NCI-H1694 treated with DMSO at 0.1 percent for 48 hours (cell line): ENCODE results near the gene C4B.
"Not testable (repeated sequence)": the region's sequence is repeated elsewhere in the genome, so short reads cannot be mapped to it uniquely, and the experiment has no call there.

Experiments
- DNase-seq: peaks from one replicate; lab custom pipeline; 2025; lab: John Stamatoyannopoulos, UW

C4B gene

DNA sequence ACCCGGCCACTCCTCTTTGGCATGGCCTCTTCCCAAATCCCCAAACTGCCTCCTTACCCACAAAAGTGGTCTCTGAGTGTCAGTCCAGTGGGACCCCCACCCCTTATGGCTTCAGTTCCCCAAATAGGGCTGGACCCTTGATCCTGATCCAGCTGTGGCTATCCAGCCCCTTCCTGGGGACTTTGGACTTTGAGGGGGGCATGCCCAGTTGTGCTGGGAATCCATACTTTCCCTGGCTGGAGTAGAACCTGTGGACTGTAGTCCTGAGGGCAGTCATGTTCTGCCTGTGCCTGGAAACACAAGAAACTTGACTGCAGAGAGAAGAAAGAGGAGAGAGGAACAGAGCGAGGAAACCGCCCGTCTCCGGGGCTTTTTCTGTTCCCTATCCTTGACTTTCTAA lies 22.5 kb downstream of the C4B start:
- not testable (repeated sequence) for DNase-seq

DNA sequence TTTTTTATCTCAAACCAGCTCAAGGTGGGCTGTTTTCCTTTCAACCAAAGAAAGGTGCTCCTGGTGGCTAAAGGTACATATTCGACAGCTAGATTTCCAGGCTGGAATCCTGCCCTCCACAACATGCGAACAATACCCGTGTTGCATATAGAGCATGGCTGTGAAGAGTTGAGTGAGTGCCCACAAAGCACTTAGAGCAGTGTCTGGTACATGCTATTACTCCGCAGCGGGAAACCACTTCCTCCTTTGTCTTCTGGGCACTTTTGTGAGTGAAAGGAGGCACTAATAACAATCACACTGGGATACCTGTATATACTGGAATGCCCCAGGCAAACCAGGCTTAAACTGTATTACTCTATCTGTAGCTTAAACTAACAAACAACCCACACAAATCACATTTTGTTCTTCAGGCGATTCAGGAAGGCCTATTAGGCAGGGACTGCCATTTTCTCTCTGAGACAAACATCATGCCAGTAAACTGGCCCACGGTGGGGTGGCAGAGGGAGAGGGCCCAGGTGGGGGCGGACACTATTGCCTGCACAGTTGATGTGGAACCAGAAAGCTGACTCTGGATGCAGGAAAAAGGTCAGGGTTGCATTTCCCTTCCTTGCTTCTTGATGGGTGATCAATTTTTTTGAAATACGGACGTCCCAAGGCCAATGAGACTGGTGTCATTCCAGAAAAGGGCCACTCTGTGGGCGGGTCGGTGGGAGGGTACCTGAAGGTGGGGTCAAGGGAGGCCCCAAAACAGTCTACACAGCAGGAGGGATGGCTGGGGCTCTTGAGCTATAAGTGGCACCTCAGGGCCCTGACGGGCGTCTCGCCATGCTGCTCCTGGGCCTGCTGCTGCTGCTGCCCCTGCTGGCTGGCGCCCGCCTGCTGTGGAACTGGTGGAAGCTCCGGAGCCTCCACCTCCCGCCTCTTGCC lies 23.3 kb downstream of the C4B start, which contains the start of gene CYP21A2:
TSS of gene CYP21A2 (plus strand) at position 818 of the 927 bp plus-strand sequence. CDS start at position 826, 8 bp downstream.
- not testable (repeated sequence) for DNase-seq

DNA sequence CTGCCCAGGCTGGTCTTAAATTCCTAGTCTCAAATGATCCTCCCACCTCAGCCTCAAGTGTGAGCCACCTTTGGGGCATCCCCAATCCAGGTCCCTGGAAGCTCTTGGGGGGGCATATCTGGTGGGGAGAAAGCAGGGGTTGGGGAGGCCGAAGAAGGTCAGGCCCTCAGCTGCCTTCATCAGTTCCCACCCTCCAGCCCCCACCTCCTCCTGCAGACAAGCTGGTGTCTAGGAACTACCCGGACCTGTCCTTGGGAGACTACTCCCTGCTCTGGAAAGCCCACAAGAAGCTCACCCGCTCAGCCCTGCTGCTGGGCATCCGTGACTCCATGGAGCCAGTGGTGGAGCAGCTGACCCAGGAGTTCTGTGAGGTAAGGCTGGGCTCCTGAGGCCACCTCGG lies 24.3 kb downstream of the C4B start:
- not testable (repeated sequence) for DNase-seq

DNA sequence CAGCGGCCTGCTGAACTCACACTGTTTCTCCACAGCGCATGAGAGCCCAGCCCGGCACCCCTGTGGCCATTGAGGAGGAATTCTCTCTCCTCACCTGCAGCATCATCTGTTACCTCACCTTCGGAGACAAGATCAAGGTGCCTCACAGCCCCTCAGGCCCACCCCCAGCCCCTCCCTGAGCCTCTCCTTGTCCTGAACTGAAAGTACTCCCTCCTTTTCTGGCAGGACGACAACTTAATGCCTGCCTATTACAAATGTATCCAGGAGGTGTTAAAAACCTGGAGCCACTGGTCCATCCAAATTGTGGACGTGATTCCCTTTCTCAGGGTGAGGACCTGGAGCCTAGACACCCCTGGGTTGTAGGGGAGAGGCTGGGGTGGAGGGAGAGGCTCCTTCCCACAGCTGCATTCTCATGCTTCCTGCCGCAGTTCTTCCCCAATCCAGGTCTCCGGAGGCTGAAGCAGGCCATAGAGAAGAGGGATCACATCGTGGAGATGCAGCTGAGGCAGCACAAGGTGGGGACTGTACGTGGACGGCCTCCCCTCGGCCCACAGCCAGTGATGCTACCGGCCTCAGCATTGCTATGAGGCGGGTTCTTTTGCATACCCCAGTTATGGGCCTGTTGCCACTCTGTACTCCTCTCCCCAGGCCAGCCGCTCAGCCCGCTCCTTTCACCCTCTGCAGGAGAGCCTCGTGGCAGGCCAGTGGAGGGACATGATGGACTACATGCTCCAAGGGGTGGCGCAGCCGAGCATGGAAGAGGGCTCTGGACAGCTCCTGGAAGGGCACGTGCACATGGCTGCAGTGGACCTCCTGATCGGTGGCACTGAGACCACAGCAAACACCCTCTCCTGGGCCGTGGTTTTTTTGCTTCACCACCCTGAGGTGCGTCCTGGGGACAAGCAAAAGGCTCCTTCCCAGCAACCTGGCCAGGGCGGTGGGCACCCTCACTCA lies 25.0 kb downstream of the C4B start:
- not testable (repeated sequence) for DNase-seq

DNA sequence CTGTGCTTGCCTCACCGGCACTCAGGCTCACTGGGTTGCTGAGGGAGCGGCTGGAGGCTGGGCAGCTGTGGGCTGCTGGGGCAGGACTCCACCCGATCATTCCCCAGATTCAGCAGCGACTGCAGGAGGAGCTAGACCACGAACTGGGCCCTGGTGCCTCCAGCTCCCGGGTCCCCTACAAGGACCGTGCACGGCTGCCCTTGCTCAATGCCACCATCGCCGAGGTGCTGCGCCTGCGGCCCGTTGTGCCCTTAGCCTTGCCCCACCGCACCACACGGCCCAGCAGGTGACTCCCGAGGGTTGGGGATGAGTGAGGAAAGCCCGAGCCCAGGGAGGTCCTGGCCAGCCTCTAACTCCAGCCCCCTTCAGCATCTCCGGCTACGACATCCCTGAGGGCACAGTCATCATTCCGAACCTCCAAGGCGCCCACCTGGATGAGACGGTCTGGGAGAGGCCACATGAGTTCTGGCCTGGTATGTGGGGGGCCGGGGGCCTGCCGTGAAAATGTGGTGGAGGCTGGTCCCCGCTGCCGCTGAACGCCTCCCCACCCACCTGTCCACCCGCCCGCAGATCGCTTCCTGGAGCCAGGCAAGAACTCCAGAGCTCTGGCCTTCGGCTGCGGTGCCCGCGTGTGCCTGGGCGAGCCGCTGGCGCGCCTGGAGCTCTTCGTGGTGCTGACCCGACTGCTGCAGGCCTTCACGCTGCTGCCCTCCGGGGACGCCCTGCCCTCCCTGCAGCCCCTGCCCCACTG lies 25.9 kb downstream of the C4B start:
- not testable (repeated sequence) for DNase-seq

GRCh38 chr6:32041050-32041321 lies 26.4 kb downstream of the C4B start:
- DNase-seq = not testable (repeated sequence)

DNA sequence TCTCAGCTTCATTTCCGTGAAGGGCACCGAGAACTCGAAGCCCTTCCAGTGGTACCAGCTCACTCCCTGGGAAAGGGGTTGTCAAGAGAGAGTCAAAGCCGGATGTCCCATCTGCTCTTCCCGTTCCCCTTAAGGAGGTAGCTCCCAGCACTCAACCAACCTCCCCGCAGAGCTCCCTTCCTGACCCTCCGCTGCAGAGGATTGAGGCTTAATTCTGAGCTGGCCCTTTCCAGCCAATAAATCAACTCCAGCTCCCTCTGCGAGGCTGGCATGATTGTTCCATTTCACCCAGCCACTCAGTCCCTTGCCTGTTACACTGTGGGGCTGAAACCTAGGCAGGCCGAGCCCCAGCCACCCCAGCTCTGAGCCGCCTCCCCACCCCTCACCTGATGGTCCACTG lies 26.8 kb downstream of the C4B start:
- not testable (repeated sequence) for DNase-seq

DNA sequence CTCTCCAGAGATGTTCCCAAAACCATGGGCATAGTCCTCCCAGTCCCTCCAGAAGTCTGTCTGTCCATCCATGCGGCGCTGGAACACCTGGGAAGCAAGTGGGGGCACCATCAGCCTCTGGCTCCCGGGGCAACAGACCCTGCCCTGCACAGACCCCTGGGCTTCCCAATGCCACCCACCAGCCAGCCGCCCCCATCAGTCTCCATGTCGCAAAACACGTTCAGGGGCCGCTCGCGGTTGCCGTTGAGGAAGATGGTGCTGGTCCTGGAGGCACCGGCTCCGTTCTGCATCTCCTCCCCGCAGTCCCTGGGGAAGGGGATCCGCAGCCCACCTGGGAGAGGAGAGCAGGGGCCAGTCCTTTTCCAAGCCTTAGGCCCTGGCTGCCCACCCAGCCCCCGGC lies 27.7 kb downstream of the C4B start:
- DNase-seq = not testable (repeated sequence)

DNA sequence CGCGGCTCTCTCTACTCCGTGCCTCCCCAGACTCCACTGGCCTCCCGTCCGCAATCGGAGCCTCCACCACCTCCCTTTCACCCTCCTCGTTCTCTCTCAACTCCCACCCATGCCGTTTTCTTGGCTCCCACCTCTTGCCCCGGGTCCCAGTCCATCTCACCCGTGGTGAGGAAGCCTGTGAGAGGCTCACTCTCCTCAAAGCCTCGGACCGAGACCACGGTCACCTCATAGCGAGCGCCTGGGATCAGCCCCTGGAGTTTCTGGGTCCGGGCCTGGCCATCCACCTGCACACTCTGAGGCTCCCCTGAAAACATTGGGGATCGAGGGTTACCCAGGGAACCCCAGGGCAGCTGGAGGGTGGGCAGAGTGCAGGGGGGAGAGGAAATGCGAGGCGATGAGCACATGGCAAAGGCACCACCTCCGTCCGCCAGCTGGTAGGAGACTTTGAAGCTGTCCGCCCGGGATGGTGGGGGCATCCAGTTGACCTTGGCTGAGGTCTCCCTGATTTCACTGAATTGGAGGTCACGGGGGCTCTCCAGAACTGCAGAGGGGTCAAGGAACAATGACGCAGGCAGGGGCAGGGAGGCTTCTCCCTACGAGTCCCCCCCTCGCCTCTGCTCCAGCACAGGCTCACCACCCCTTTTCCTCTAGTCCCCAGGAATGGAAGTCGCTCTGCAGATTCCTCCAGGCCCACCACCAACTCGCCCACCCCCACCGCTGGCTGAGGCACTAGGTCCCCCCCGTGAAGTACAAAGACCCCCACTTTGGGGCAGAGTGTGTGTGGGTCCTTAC lies 29.2 kb downstream of the C4B start:
- not testable (repeated sequence) for DNase-seq

DNA sequence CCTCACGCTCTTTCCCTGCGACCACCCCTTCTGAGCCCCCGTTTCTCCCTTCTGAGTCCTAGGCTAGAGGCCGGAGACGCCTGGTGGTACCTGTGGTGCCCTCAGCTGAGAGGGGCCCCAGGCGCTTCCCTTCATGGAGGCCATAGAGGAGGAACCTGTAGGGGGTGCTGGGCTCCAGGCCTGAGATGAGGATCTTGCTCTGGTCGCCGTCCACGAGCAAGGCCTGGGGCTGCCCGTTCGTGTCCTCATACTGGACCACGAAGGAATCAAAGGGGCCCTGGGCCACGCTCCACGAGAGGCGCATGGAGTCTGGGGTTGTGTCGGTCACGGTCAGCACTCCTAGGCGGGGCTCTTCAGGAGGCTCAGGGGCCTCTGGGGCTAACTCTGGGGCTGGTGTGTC lies 30.3 kb downstream of the C4B start:
- not testable (repeated sequence) for DNase-seq

- no peak for DNase-seq
These were observed 31.3 kb downstream of the C4B start for GRCh38 chr6:32045811-32046449.

GRCh38 chr6:32046450-32047083 lies 32.0 kb downstream of the C4B start:
- no peak for DNase-seq

DNA sequence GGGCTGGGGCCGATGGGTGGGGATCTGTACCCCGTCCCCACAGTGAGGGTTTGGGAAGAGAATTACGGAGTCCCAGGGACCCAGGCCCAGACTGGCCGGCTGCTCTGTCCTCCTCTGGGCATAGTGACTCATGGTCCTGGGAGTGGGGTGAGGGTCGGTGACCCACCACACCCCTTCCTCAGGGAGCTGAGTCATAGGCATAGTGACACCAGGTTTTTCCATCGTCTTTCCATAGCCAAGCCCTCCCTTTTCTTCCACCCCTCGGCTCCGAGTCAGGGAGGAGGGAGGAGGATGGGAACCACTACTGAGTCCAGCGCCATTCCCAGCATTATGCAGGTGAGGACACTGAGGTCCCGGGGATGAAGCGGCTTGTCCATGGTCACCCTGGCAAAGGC lies 32.5 kb downstream of the C4B start:
- no peak for DNase-seq

DNA sequence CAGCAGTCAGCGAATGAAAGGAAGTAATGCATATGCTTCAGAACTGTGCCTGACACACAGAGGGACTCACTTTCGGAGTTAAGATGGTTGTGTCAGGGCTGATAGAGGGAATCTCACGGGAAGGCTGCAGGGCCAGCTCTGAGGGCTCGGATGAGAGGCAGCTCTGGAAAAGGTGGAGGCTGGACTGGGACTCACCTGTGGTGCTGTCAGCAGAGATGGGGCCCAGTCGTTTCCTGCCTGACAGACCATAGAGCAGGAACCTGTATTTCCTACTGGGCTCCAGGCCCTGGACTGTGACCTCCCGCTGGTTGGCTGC lies 32.9 kb downstream of the C4B start:
- DNase-seq = no peak

DNA sequence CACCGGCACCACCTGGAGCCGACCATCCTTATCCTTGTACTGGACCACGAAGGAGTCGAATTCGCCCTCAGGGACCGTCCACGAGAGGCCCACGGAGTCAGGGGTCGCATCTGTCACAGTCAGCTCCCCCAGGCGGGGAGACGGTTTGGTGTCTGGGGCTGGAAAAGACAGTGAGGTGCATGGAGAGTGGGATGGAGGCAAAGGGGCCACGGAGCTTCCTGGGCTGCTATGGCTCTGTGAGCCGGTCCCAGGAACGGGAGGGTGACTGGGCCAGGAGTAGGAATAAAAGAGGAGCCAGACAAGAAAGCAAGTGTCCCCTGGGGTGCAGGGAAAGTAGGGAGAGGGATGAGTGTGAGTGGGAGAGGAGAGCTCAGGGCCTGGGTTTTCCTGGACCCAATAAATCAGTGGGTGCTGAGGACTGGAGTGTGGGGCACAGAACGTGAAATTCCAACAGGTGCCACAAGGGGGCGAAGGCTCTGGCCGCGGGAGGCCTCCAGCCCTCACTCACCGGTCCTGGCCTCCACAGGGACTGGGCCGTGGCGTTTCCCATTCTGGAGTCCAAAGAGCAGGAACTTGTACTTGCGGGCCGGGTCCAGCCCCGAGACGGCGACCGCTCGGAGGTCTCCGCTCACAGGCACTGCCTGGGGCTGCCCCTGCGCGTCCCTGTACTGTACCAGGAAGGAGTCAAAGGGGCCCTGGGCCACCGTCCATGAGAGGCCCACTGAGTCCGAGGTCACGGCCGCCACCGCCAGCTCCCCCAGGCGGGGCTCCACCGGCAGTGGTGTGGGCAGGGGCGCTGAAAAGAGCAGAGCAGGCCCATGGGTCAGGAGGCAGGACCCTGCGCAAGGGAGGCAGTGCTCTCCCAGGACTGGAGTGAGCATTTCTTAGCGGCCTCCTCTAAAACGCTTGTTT lies 33.5 kb downstream of the C4B start:
- DNase-seq = peak; percentile 0

DNA sequence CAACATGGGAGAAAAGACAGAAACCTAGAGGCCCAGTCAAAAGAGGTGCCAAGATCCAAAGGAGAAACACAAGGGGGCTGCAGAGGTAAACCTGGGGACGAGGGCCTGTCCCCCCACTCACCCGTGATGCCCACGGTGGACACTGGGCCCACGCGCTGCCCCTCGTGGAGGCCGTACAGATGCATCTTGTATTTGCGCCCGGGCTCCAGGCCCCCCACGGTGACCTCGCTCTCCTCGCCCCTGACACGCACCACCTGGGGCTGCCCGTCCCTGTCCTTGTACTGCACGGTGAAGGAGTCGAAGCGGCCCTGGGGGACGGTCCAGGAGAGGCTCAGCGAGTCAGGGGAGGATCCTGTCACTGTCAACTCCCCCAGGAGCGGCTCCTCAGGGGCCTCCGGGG lies 34.6 kb downstream of the C4B start:
- not testable (repeated sequence) for DNase-seq

- DNase-seq = not testable (repeated sequence)
These were observed 35.1 kb downstream of the C4B start for GRCh38 chr6:32049736-32050135.

GRCh38 chr6:32050562-32050961 lies 36.0 kb downstream of the C4B start:
- no peak for DNase-seq

GRCh38 chr6:32052626-32053025 lies 38.0 kb downstream of the C4B start:
- DNase-seq = not testable (repeated sequence)
